ENCODE measurements around the gene ZNHIT2.

DNA sequence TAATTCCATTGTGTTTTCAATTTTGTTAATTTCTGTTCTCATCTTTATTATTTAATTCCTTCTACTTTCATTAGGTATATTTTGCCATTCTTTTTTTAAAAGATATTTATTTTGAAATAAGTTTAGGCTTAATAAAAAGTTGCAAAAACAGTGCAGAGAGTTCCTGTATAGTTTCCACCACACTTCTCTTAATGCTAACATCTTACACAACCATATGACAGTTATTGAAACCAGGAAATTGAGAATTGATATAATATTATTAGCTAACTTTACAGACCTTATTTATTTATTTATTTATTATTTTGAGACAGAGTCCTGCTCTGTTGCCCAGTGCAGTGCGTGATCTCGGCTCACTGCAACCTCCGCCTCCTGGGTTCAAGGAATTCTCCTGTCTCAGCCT, 38.8 kb upstream of the ZNHIT2 start:
- TF ChIP-seq, protein P1, sequence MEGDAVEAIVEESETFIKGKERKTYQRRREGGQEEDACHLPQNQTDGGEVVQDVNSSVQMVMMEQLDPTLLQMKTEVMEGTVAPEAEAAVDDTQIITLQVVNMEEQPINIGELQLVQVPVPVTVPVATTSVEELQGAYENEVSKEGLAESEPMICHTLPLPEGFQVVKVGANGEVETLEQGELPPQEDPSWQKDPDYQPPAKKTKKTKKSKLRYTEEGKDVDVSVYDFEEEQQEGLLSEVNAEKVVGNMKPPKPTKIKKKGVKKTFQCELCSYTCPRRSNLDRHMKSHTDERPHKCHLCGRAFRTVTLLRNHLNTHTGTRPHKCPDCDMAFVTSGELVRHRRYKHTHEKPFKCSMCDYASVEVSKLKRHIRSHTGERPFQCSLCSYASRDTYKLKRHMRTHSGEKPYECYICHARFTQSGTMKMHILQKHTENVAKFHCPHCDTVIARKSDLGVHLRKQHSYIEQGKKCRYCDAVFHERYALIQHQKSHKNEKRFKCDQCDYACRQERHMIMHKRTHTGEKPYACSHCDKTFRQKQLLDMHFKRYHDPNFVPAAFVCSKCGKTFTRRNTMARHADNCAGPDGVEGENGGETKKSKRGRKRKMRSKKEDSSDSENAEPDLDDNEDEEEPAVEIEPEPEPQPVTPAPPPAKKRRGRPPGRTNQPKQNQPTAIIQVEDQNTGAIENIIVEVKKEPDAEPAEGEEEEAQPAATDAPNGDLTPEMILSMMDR (IDR thresholded peaks at IDR 0.05), result no peak
- TF ChIP-seq POLR2A (IDR thresholded peaks at IDR 0.05; ENCODE audit: low read depth) (no peak), EP300 (IDR thresholded peaks at IDR 0.05) (no peak), POLR2AphosphoS5 (IDR thresholded peaks at IDR 0.05) (no peak)
